Pancreas (tissue), 10 donors: ENCODE measurements around the gene VDAC2. TPM values are rescaled to one million over a fixed set of nuclear protein-coding genes. Genes with fewer than 3 reads are reported as not detected.
"Not testable (repeated sequence)": the region's sequence is repeated elsewhere in the genome, so short reads cannot be mapped to it uniquely, and the experiment has no call there.

ENCODE experiments used
- ATAC-seq, 4 donors: fragments of 200-7000 bp; cut with Tn5 transposase; one replicate each; pipeline versions ENCODE4 v1.8.0 to v1.9.1; 2020; ENCODE audit warnings: mild to moderate bottlenecking in 4 of 4, moderate library complexity in 4 of 4
- DNase-seq, 6 donors: peaks; one replicate each; pipeline ENCODE4 v3.0.0-alpha.2; 2020
- FAIRE-seq: peaks from 2 replicates; lab custom pipeline; 2012; peaks lifted over from hg19 to GRCh38; lab: Jason Lieb, UNC
- H3K27ac ChIP-seq, 4 donors: fragments of 200-600 bp; sonication (generic); 1 replicate in 3 of 4; 2 replicates in 1 of 4; pipeline versions ENCODE4 v1.5.0 to v1.8.0; 2020
- H3K27me3 ChIP-seq, 4 donors: fragments of 200-600 bp; one replicate each; pipeline ENCODE4 v1.8.0; 2021
- H3K36me3 ChIP-seq, 3 donors: fragments of 200-600 bp; sonication (generic) in 1 of 3; one replicate each; pipeline versions ENCODE4 v1.5.0 to v1.8.0; 2020 to 2021
- H3K4me1 ChIP-seq, 3 donors: fragments of 200-600 bp; one replicate each; pipeline ENCODE4 v1.8.0; 2021
- H3K4me3 ChIP-seq, 4 donors: fragments of 200-600 bp; sonication (generic) in 2 of 4; one replicate each; pipeline versions ENCODE4 v1.5.0 to v1.8.0; 2020 to 2021
- H3K9me3 ChIP-seq, 4 donors: fragments of 200-600 bp; one replicate each; pipeline ENCODE4 v1.8.0; 2021
- WGBS, 2 donors: extraction: QIAGEN DNeasy Blood & Tissue Kit; methylation state at CpG; one replicate each; pipeline ENCODE4 v1.1.7; 2013; 5-methylcytosine and 5-hydroxymethylcytosine counted together
- intact Hi-C, 3 donors: fragments of 100-400 bp; cut with DNase I; formaldehyde crosslinking; loops; one replicate each; pipeline versions ENCODE4 v1.11.1 to v1.14.2; 2022
- polyA plus RNA-seq, 2 donors: library from polyadenylated mRNA; stranded (reverse); fragments of 200-250 nt; gene quantifications; one replicate each; pipeline ENCODE4 v1.2.3, GENCODE V29; 2013
- total RNA-seq, 6 donors: library from RNA; stranded (reverse); fragmentation: NEBNext Ultra II Directional in 4 of 6; extraction: Animal tissue kit (Norgen Biotek cat#: 25700) in 4 of 6; gene quantifications; one replicate each; pipeline versions ENCODE4 v1.2.1 to v1.2.4, GENCODE V29; 2021 to 2023
- TF ChIP-seq, protein P1 (sequence below), 4 donors: fragments of 200-600 bp; sonication (generic) in 3 of 4; IDR thresholded peaks; one replicate each; pipeline versions ENCODE4 v1.5.0 to v1.8.0; 2021; ENCODE audit warnings: antibody characterized with exemption in 4 of 4
- donor health status: healthy with polysubstance abuse.
- donor health status: DM: no; HTN: no; CAD: no; lungs with moderate emphysema.
- donor health status: DM: no; HTN: no; CAD: no.
- donor health status: control.
- donor health status: control.
- donor health status: Bipolar disorder and iron deficiency.
- donor health status: DM: yes; HTN: yes; CAD: no.
- donor health status: DM: no; HTN: no; CAD: no.
- donor health status: DM: no; HTN: no; CAD: no.
- donor health status: DM: yes; HTN: yes; CAD: no.

Gene VDAC2
- total and polyA plus RNA-seq, 8 donors = 56.6 to 113 (median 87.4) TPM

DNA sequence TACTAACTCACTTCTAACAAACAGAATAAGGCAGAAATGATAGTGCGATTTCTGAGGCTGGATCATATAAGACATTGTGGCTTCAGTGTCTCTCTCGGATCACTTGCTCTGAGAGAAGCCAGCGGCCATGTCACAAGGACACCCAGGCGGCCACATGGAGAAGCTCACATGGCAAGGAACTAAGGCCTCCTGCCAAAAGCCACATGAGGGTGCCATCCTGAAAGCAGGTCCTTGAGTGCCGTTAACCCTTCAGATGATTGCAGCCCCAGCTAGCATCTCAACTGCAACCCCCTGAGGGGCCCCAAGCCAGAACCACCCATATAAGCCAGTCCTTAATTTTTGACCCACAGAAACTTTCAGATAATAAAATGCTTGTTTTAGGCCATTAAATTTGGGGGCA lies 6.9 kb upstream of the VDAC2 start:
- DNase-seq = no peak
- ATAC-seq = no peak
- intact Hi-C loops = no loop called here
- 87 to 88% methylated on average over 5 of the region's 5 CpGs for WGBS, 2 donors
- no peak overlapping the region for H3K27ac ChIP-seq
- no peaks in the 10 kb centered on the region for H3K9me3 ChIP-seq
- TF ChIP-seq, protein P1, sequence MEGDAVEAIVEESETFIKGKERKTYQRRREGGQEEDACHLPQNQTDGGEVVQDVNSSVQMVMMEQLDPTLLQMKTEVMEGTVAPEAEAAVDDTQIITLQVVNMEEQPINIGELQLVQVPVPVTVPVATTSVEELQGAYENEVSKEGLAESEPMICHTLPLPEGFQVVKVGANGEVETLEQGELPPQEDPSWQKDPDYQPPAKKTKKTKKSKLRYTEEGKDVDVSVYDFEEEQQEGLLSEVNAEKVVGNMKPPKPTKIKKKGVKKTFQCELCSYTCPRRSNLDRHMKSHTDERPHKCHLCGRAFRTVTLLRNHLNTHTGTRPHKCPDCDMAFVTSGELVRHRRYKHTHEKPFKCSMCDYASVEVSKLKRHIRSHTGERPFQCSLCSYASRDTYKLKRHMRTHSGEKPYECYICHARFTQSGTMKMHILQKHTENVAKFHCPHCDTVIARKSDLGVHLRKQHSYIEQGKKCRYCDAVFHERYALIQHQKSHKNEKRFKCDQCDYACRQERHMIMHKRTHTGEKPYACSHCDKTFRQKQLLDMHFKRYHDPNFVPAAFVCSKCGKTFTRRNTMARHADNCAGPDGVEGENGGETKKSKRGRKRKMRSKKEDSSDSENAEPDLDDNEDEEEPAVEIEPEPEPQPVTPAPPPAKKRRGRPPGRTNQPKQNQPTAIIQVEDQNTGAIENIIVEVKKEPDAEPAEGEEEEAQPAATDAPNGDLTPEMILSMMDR (IDR thresholded peaks at IDR 0.05) = no peak
- H3K27me3 ChIP-seq = no peaks in the 10 kb centered on the region
- H3K36me3 ChIP-seq = no peaks in the 10 kb centered on the region
- H3K4me3 ChIP-seq = no peak overlapping the region
- H3K4me1 ChIP-seq = no peaks in the 10 kb centered on the region
- FAIRE-seq = no peak

DNA sequence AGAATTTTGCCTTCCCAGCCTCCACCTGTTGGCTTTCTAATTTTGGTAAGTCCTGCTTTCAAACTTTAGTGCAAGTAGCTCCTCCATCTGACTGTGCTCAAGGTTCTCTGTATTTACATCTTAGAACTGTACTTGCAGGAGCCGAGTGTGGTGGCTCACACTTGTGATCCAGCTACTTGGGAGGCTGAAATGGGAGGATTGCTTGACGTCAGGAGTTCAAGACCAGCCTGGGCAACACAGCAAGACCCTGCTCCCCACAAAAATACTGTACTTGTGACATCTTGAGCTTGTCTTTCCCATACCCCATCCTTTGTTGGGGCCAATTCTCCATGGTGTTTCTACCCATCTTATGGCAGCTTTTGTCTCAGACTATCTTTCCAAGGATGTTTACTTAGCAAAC lies 4.7 kb upstream of the VDAC2 start:
- DNase-seq (no peak), ATAC-seq (no peak), FAIRE-seq (no peak)
- Histone ChIP-seq H3K36me3 (no peaks in the 10 kb centered on the region), H3K4me3 (no peak overlapping the region), H3K27ac (no peak overlapping the region), H3K9me3 (no peaks in the 10 kb centered on the region), H3K27me3 (no peaks in the 10 kb centered on the region), H3K4me1 (no peaks in the 10 kb centered on the region)
- TF ChIP-seq, protein P1 (IDR thresholded peaks at IDR 0.05) = no peak
- intact Hi-C loops = no loop called here
- WGBS, 2 donors = 73 to 89% methylated on average over 2 of the region's 2 CpGs

DNA sequence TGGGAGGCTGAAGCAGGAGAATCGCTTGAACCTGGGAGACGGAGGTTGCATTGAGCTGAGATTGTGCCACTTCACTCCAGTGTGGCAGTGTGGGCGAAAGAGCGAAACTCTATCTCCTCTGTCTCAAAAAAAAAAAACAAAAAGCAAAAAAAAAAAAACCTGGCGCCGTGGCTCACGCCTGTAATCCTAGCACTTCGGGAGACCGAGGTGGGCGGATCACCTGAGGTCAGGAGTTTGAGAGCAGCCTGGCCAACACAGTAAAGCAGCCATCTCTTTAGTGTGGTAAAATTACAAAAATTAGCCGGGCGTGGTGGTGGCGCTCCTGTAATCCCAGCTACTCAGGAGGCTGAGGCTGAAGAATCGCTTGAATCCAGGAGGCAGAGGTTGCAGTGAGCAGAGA lies 4.0 kb upstream of the VDAC2 start:
- H3K27me3 ChIP-seq, FAIRE-seq, DNase-seq, H3K27ac ChIP-seq, H3K4me1 ChIP-seq, H3K36me3 ChIP-seq, H3K4me3 ChIP-seq, intact Hi-C loops, H3K9me3 ChIP-seq, ATAC-seq: not testable (repeated sequence)
- 89 to 93% methylated on average over 14 of the region's 14 CpGs for whole genome bisulfite sequencing, 2 donors

DNA sequence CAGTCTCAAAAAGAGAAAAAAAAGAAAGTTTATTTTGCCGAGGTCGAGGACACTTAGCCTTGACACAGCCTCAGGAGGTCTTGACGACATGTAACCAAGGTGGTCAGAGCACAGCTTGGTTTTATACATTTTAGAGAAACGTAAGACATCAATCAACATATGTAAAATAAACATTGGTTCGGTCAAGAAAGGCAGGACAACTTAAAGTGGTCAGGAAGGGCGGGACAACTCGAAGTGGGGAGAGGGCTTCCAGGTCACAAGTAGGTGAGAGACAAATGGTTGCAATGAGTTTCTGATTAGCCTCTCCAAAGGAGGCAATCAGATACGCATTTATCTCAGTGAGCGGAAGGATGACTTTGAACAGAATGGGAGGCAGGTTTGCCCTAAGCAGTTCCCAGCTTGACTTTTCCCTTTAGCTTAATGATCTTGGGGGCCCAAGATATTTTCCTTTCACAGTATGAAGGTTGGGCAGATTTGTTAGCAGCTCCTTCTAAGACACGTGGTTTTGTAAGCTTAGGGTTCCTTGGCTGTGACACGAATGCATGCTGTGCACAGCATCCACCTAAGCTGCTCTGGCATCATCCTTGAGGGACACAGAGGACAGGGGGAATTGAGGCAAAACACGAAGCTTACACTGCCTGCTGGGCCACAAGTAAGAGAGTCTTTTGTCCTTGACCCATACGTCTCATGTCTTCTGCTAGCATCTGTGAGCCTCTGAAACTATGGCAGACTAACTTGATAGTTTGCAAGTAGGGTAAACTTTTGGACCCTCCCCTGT lies 3.3 kb upstream of the VDAC2 start:
- Histone ChIP-seq H3K27ac (no peak overlapping the region), H3K4me3 (no peak overlapping the region), H3K4me1 (peaks cover 5 to 8% (median 7%) of the 10 kb centered on the region in 3 donors), H3K27me3 (no peaks in the 10 kb centered on the region), H3K9me3 (no peaks in the 10 kb centered on the region), H3K36me3 (peaks cover 0 to under 1% (median 0%) of the 10 kb centered on the region in 3 donors)
- 67 to 75% methylated on average over 13 of the region's 13 CpGs for WGBS, 2 donors
- no peak for ATAC-seq
- intact Hi-C loops = no loop called here
- TF ChIP-seq, protein P1 (IDR thresholded peaks at IDR 0.05) = no peak
- no peak for DNase-seq
- no peak for FAIRE-seq

DNA sequence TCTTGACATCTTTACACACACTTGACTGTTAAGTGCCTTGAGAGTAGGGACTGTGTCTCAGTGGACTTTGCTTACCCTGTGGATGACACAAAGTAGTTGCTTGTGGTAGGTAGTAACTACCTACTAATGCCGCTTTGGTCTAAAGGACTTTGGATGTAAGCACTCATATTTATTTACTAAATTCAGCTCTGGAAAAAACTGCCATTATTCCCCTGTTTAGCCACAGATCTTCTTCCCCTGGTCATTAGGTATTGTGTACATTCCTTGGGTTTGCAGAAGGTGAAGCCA lies 2.8 kb upstream of the VDAC2 start:
- H3K27me3 ChIP-seq = no peaks in the 10 kb centered on the region
- FAIRE-seq (no peak), DNase-seq (no peak), ATAC-seq (no peak)
- peaks cover 11% of the 10 kb centered on the region in 3 donors for H3K4me1 ChIP-seq
- TF ChIP-seq, protein P1 (IDR thresholded peaks at IDR 0.05) = no peak
- H3K9me3 ChIP-seq = no peaks in the 10 kb centered on the region
- peaks cover 0 to 6% (median 0%) of the 10 kb centered on the region in 3 donors for H3K36me3 ChIP-seq
- H3K4me3 ChIP-seq = no peak overlapping the region
- WGBS, 2 donors = 91 to 93% methylated on average over 1 of the region's 1 CpG
- no peak overlapping the region for H3K27ac ChIP-seq
- intact Hi-C loops = no loop called here
